GM23248 (cell line): ENCODE measurements around the gene PAK1. TPM values are rescaled to one million over a fixed set of nuclear protein-coding genes. Genes with fewer than 3 reads are reported as not detected.

ENCODE experiments used
- DNase-seq: peaks from one replicate; pipeline ENCODE4 v3.0.0-alpha.2; 2015
- H2AFZ ChIP-seq: fragments of 200-600 bp; sonication (generic); 2 replicates; pipeline ENCODE4 v1.6.1; 2016; ENCODE audit warnings: antibody characterized with exemption
- H3F3A ChIP-seq: fragments of 200-600 bp; sonication (generic); 2 replicates; pipeline ENCODE4 v1.6.1; 2016; ENCODE audit warnings: mild to moderate bottlenecking, antibody characterized with exemption, mixed run types; ENCODE audit not compliant: insufficient read depth
- H3K27ac ChIP-seq: fragments of 200-600 bp; sonication (generic); 2 replicates; pipeline ENCODE4 v1.5.1; 2016; ENCODE audit warnings: mild to moderate bottlenecking
- H3K27me3 ChIP-seq: fragments of 200-600 bp; sonication (generic); replicated peaks from 2 replicates; pipeline ENCODE4 v1.6.1; 2016; ENCODE audit warnings: mild to moderate bottlenecking; ENCODE audit not compliant: insufficient read depth
- H3K36me3 ChIP-seq: fragments of 200-600 bp; sonication (generic); 2 replicates; pipeline ENCODE4 v1.6.1; 2016; ENCODE audit warnings: low read depth, mild to moderate bottlenecking
- H3K4me1 ChIP-seq: fragments of 200-600 bp; sonication (generic); 2 replicates; pipeline ENCODE4 v1.6.1; 2016; ENCODE audit warnings: mild to moderate bottlenecking; ENCODE audit not compliant: insufficient read depth
- H3K4me2 ChIP-seq: fragments of 200-600 bp; sonication (generic); one replicate; pipeline ENCODE4 v1.6.1; 2016; ENCODE audit warnings: mild to moderate bottlenecking; ENCODE audit not compliant: unreplicated experiment
- H3K4me3 ChIP-seq: fragments of 200-600 bp; sonication (generic); 2 replicates; pipeline ENCODE4 v1.5.1; 2016; ENCODE audit warnings: mild to moderate bottlenecking
- H3K79me2 ChIP-seq: fragments of 200-600 bp; sonication (generic); 2 replicates; pipeline ENCODE4 v1.6.1; 2016; ENCODE audit warnings: mild to moderate bottlenecking; ENCODE audit not compliant: insufficient read depth
- H3K9ac ChIP-seq: fragments of 200-600 bp; sonication (generic); 2 replicates; pipeline ENCODE4 v1.6.1; 2016; ENCODE audit warnings: mild to moderate bottlenecking
- H3K9me2 ChIP-seq: fragments of 200-600 bp; sonication (generic); 2 replicates; pipeline ENCODE4 v1.6.1; 2016; ENCODE audit warnings: mixed run types, mild to moderate bottlenecking, moderate library complexity; ENCODE audit not compliant: insufficient read depth
- H3K9me3 ChIP-seq: fragments of 200-600 bp; sonication (generic); one replicate; pipeline ENCODE4 v1.6.1; 2017; ENCODE audit warnings: low read depth
- H4K20me1 ChIP-seq: fragments of 200-600 bp; sonication (generic); 2 replicates; pipeline ENCODE4 v1.6.0; 2016; ENCODE audit not compliant: insufficient read depth
- EZH2 ChIP-seq: fragments of 200-600 bp; sonication (generic); IDR thresholded peaks from 2 replicates; pipeline ENCODE4 v1.6.1; 2018; ENCODE audit warnings: antibody characterized with exemption, mild to moderate bottlenecking; ENCODE audit not compliant: insufficient read depth, poor library complexity, severe bottlenecking
- EZH2phosphoT487 ChIP-seq: fragments of 200-600 bp; sonication (generic); IDR thresholded peaks from 2 replicates; pipeline ENCODE4 v1.6.1; 2018; ENCODE audit warnings: antibody characterized with exemption, moderate library complexity, mild to moderate bottlenecking, low read depth; ENCODE audit not compliant: insufficient read depth
- WGBS, 2 experiments: methylation state at CpG; one replicate each; pipeline ENCODE4 v1.1.6; 2015 to 2017; ENCODE audit warnings: low lambda C conversion rate in 2 of 2, low coverage in 1 of 2; ENCODE audit errors: missing lambda C conversion rate in 2 of 2; 5-methylcytosine and 5-hydroxymethylcytosine counted together
- in situ Hi-C: fragments of 300-500 bp; cut with MboI; formaldehyde crosslinking; loops from 2 replicates; pipeline ENCODE4 v1.15.0; 2020
- polyA plus RNA-seq: library from polyadenylated mRNA; unstranded; fragments of >200 nt; fragmentation: Nextera tagmentation; extraction: Ambion mirVana; gene quantifications from 2 replicates; pipeline ENCODE4 v1.2.1, GENCODE V29; 2016
- total RNA-seq: library from RNA; depleted of rRNA; stranded (reverse); fragments of >200 nt; shearing (Covaris generic); gene quantifications from 2 replicates; pipeline ENCODE4 v1.2.3, GENCODE V29; 2014

The PAK1 gene
- total and polyA plus RNA-seq, 2 experiments from 2014 or later = 20.3 to 23.8 TPM

DNA sequence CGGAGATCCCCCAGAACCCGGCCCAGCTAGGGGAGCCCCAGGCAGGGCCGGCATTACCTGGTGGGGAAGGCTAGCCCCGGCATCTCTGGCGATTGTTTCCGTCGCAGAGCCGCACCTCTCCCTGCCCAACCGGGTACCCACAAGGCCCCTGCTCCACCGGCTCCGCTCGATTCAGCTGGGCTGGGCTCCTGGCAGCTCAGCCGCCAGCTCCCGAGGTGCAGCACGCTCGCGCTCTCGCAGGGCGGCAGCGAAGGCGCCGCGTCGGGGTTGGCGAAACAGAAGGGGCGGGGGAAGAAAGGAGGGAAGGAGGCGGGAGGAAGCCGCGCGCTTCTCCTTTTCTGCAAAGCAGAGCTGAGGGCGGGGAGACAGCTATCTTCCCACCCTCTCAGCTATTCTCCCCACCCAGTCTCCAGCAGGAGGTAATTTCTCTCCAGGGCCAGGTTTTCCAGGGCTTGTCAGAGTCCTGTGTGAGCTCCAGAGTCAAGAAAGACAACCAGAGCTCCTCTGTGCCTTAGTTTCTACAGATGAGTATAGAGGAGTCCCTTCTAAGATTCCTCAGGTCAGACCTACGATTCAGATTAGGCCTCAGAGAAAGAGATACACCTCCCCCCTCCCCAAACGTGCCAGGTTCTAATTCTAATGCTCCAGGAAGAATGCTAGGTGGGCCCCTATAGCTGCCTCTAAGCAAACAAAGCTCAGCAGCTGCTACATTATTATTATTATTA, 62.0 kb downstream of the PAK1 start:
- Histone ChIP-seq H3K9me2 (no peaks in the 10 kb centered on the region), H2AFZ (peak overlapping the region; percentile 98), H3K4me2 (peak overlapping the region; percentile 86), H3K9ac (peak overlapping the region; percentile 86), H4K20me1 (no peaks in the 10 kb centered on the region), H3K79me2 (peaks cover 30% of the 10 kb centered on the region), H3K4me3 (peak overlapping the region; percentile 92), H3K36me3 (no peaks in the 10 kb centered on the region), H3K9me3 (no peaks in the 10 kb centered on the region), H3K27ac (peak overlapping the region; percentile 27), H3F3A (peaks cover 9% of the 10 kb centered on the region; the same call in 1 of the 2 replicates), H3K27me3 (no peaks in the 10 kb centered on the region), H3K4me1 (peaks cover 25% of the 10 kb centered on the region)
- WGBS, 2 experiments = 2% methylated on average over 27 to 32 of the region's 33 CpGs
- DNase-seq = peak; percentile 95
- in situ Hi-C loops = no loop called here
- TF ChIP-seq EZH2phosphoT487 (no peak), EZH2 (no peak)

- Histone ChIP-seq H3K27ac (peak overlapping the region; percentile 27), H3K4me3 (peak overlapping the region; percentile 92), H4K20me1 (no peaks in the 10 kb centered on the region), H3K9me2 (no peaks in the 10 kb centered on the region), H3K9ac (peak overlapping the region; percentile 86), H2AFZ (peak overlapping the region; percentile 98), H3K79me2 (peaks cover 35% of the 10 kb centered on the region), H3F3A (peaks cover 9% of the 10 kb centered on the region; the same call in 1 of the 2 replicates), H3K9me3 (no peaks in the 10 kb centered on the region), H3K4me1 (peaks cover 25% of the 10 kb centered on the region), H3K4me2 (peak overlapping the region; percentile 86), H3K27me3 (no peaks in the 10 kb centered on the region), H3K36me3 (no peaks in the 10 kb centered on the region)
- DNase-seq = peak; percentile 65
- no peak for TF ChIP-seq EZH2phosphoT487
- no peak for TF ChIP-seq EZH2
- 2 to 3% methylated on average over 6 of the region's 6 CpGs for WGBS, 2 experiments
- in situ Hi-C loops = no loop called here
These were observed 62.7 kb downstream of the PAK1 start for GRCh38 chr11:77411137-77411707.

GRCh38 chr11:77410076-77410827, 63.6 kb downstream of the PAK1 start:
- Histone ChIP-seq H3K27me3 (no peaks in the 10 kb centered on the region), H2AFZ (no peak overlapping the region), H3F3A (peaks cover 9% of the 10 kb centered on the region; the same call in 1 of the 2 replicates), H3K9ac (no peak overlapping the region), H3K27ac (no peak overlapping the region), H3K79me2 (peaks cover 45% of the 10 kb centered on the region), H3K9me2 (no peaks in the 10 kb centered on the region), H3K9me3 (no peaks in the 10 kb centered on the region), H3K4me2 (peak overlapping the region; percentile 86), H3K36me3 (no peaks in the 10 kb centered on the region), H4K20me1 (no peaks in the 10 kb centered on the region), H3K4me1 (peaks cover 25% of the 10 kb centered on the region), H3K4me3 (0 out of 2 replicates have a peak overlapping the region, but pooled peaks have one; percentile 92)
- 62 to 69% methylated on average over 3 to 4 of the region's 4 CpGs for WGBS, 2 experiments
- TF ChIP-seq EZH2phosphoT487 = no peak
- no peak for TF ChIP-seq EZH2
- DNase-seq = no peak
- in situ Hi-C loops = no loop called here

GRCh38 chr11:77409046-77409445, 64.8 kb downstream of the PAK1 start:
- DNase-seq = no peak
- H3K9me3 ChIP-seq = no peaks in the 10 kb centered on the region
- no peaks in the 10 kb centered on the region for H3K36me3 ChIP-seq
- H3K9ac ChIP-seq = no peak overlapping the region
- no peaks in the 10 kb centered on the region for H3K27me3 ChIP-seq
- WGBS, 2 experiments = 89 to 100% methylated on average over 1 of the region's 1 CpG
- TF ChIP-seq EZH2 (no peak), EZH2phosphoT487 (no peak)
- no peak overlapping the region for H3K4me2 ChIP-seq
- H3K9me2 ChIP-seq = no peaks in the 10 kb centered on the region
- H3K27ac ChIP-seq = no peak overlapping the region
- peaks cover 57% of the 10 kb centered on the region for H3K79me2 ChIP-seq
- H4K20me1 ChIP-seq = no peaks in the 10 kb centered on the region
- peaks cover 9% of the 10 kb centered on the region; the same call in 1 of the 2 replicates for H3F3A ChIP-seq
- in situ Hi-C loops = no loop called here
- H3K4me1 ChIP-seq = peaks cover 25% of the 10 kb centered on the region
- no peak overlapping the region for H2AFZ ChIP-seq
- no peak overlapping the region for H3K4me3 ChIP-seq
